ENCODE data around the gene FANCD2.

- no peak for TF ChIP-seq CTCF (IDR thresholded peaks at IDR 0.05)
- no peak for TF ChIP-seq POLR2A (IDR thresholded peaks at IDR 0.05)
Measured at GRCh38 chr3:10019326-10019725, 6.9 kb upstream of the FANCD2 start.
